Measurements from ENCODE around the gene MED14.
"Not testable (repeated sequence)": the region's sequence is repeated elsewhere in the genome, so short reads cannot be mapped to it uniquely, and the experiment has no call there.

- TF ChIP-seq CTCF, POLR2A (IDR thresholded peaks at IDR 0.05): not testable (repeated sequence)
Measured at GRCh38 chrX:40732499-40732898, 2.8 kb downstream of the MED14 start.

Measured in esophagus squamous epithelium (tissue), 4 donors.